ENCODE data around the gene FAR2.

DNA sequence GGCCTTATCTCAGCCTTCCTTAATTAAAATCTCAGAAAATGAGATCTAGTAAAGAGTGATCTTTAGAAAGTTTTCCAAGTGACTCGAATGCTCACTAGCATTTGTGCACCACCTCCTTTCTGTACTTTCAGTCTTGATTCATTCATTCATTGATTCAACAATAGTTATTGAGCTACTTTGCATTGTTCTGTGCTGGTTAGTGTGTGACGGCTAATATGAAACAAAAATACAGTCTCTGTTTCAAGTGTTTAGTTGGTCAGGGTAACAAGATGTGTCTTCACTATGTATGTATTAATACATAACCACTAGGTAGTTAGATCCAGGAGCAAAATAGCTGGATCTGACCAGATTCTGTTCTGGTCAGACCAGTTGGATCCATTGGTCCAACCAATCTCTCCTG, 100.9 kb downstream of the FAR2 start:
- TF ChIP-seq, protein P1, sequence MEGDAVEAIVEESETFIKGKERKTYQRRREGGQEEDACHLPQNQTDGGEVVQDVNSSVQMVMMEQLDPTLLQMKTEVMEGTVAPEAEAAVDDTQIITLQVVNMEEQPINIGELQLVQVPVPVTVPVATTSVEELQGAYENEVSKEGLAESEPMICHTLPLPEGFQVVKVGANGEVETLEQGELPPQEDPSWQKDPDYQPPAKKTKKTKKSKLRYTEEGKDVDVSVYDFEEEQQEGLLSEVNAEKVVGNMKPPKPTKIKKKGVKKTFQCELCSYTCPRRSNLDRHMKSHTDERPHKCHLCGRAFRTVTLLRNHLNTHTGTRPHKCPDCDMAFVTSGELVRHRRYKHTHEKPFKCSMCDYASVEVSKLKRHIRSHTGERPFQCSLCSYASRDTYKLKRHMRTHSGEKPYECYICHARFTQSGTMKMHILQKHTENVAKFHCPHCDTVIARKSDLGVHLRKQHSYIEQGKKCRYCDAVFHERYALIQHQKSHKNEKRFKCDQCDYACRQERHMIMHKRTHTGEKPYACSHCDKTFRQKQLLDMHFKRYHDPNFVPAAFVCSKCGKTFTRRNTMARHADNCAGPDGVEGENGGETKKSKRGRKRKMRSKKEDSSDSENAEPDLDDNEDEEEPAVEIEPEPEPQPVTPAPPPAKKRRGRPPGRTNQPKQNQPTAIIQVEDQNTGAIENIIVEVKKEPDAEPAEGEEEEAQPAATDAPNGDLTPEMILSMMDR (conservative IDR thresholded peaks at IDR 0.05; ENCODE audit: low read depth in 2 of 2) = no peak
- TF ChIP-seq EZH2 (IDR thresholded peaks at IDR 0.05; ENCODE audit: low read depth, unreplicated experiment) (no peak), POLR2AphosphoS5 (IDR thresholded peaks at IDR 0.05; ENCODE audit: low read depth) (no peak), EZH2phosphoT487 (IDR thresholded peaks at IDR 0.05; ENCODE audit: unreplicated experiment) (no peak), CREB1 (CRISPR knock-in tag; IDR thresholded peaks at IDR 0.05; ENCODE audit: low read depth) (no peak), ETS1 (IDR thresholded peaks at IDR 0.05) (no peak), ZNF114 (CRISPR knock-in tag; IDR thresholded peaks at IDR 0.05) (no peak)
- TF ChIP-seq, protein P2, sequence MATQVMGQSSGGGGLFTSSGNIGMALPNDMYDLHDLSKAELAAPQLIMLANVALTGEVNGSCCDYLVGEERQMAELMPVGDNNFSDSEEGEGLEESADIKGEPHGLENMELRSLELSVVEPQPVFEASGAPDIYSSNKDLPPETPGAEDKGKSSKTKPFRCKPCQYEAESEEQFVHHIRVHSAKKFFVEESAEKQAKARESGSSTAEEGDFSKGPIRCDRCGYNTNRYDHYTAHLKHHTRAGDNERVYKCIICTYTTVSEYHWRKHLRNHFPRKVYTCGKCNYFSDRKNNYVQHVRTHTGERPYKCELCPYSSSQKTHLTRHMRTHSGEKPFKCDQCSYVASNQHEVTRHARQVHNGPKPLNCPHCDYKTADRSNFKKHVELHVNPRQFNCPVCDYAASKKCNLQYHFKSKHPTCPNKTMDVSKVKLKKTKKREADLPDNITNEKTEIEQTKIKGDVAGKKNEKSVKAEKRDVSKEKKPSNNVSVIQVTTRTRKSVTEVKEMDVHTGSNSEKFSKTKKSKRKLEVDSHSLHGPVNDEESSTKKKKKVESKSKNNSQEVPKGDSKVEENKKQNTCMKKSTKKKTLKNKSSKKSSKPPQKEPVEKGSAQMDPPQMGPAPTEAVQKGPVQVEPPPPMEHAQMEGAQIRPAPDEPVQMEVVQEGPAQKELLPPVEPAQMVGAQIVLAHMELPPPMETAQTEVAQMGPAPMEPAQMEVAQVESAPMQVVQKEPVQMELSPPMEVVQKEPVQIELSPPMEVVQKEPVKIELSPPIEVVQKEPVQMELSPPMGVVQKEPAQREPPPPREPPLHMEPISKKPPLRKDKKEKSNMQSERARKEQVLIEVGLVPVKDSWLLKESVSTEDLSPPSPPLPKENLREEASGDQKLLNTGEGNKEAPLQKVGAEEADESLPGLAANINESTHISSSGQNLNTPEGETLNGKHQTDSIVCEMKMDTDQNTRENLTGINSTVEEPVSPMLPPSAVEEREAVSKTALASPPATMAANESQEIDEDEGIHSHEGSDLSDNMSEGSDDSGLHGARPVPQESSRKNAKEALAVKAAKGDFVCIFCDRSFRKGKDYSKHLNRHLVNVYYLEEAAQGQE (IDR thresholded peaks at IDR 0.05; ENCODE audit: unreplicated experiment) = no peak

Measured in GM23338 (cell line).